Uterus (tissue), 2 donors: Measurements from ENCODE around the gene ZYX.

Experiments
- CTCF ChIP-seq, 4 experiments: fragments of 200-600 bp in 2 of 4; fragments of 450-650 bp in 2 of 4; sonication (generic) in 2 of 4; IDR thresholded peaks; one replicate each; pipeline ENCODE4 v1.5.1; 2016 to 2019; ENCODE audit warnings: antibody characterized with exemption in 4 of 4, mild to moderate bottlenecking in 2 of 4, moderate library complexity in 1 of 4
- POLR2A ChIP-seq, 2 donors: fragments of 450-650 bp; IDR thresholded peaks; one replicate each; pipeline ENCODE4 v1.6.1; 2016; ENCODE audit warnings: antibody characterized with exemption in 2 of 2, mild to moderate bottlenecking in 1 of 2, moderate library complexity in 1 of 2

- TF ChIP-seq CTCF (IDR thresholded peaks at IDR 0.05) (no peak), POLR2A (IDR thresholded peaks at IDR 0.05) (no peak)
Measured at GRCh38 chr7:143388051-143388450, 6.9 kb downstream of the ZYX start.
